ENCODE results near the gene ABCF1.

DNA sequence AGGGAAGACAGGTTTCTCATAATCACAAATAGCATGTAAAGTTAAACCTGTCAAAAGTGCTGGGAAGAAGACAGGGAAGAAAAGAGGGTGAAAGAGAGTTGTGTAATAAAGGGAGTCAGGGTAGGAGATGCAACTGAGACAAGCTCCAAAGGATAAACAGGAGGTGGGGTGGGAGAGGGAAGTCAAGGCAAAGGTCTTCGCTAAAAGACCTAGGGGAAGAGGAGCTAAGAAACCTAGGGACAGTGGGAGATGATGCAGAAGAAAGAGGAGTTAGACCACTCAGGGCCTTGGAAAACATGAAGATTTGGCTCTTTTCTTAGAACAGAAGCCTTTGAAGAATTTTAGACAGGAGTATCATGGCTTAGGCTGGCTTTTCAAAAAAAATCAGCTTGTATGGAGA, 7.1 kb upstream of the ABCF1 start:
- TF ChIP-seq, protein P1, sequence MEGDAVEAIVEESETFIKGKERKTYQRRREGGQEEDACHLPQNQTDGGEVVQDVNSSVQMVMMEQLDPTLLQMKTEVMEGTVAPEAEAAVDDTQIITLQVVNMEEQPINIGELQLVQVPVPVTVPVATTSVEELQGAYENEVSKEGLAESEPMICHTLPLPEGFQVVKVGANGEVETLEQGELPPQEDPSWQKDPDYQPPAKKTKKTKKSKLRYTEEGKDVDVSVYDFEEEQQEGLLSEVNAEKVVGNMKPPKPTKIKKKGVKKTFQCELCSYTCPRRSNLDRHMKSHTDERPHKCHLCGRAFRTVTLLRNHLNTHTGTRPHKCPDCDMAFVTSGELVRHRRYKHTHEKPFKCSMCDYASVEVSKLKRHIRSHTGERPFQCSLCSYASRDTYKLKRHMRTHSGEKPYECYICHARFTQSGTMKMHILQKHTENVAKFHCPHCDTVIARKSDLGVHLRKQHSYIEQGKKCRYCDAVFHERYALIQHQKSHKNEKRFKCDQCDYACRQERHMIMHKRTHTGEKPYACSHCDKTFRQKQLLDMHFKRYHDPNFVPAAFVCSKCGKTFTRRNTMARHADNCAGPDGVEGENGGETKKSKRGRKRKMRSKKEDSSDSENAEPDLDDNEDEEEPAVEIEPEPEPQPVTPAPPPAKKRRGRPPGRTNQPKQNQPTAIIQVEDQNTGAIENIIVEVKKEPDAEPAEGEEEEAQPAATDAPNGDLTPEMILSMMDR (IDR thresholded peaks at IDR 0.05), result no peak
- TF ChIP-seq POLR2A (IDR thresholded peaks at IDR 0.05), result no peak

Measured in lower leg skin (tissue), 3 donors.